Common myeloid progenitor, CD34-positive (primary cell): ENCODE data around the gene MBNL1.

Experiments used
- CTCF ChIA-PET: fragments of 350-600 bp; sonication (Branson Sonifier 250); formaldehyde crosslinking; loops from one replicate; lab custom pipeline; 2021; ENCODE audit warnings: antibody characterized with exemption; lab: Charles Lee
- POLR2A ChIA-PET: fragments of 350-600 bp; sonication (Branson Sonifier 250); formaldehyde crosslinking; loops from one replicate; lab custom pipeline; 2021; ENCODE audit warnings: antibody characterized with exemption; lab: Charles Lee
- DNase-seq, 3 donors: peaks; one replicate each; pipeline versions ENCODE4 v3.0.0 to v3.0.0-alpha.2; 2013
- H3K27ac ChIP-seq, 2 experiments: 1 replicate in 1 of 2; 2 replicates in 1 of 2; pipeline ENCODE4 v1.7.0; 2013; ENCODE audit warnings: inconsistent platforms in 2 of 2, low read length in 2 of 2, mild to moderate bottlenecking in 2 of 2, low read depth in 1 of 2, moderate library complexity in 1 of 2; ENCODE audit not compliant: severe bottlenecking in 2 of 2, insufficient read depth in 1 of 2, poor library complexity in 1 of 2
- H3K27me3 ChIP-seq, 5 experiments: replicated peaks in 2 of 5; 1 replicate in 3 of 5; 2 replicates in 2 of 5; pipeline versions ENCODE4 v1.6.1 to v1.7.0; 2013; ENCODE audit warnings: low read length in 4 of 5, mild to moderate bottlenecking in 2 of 5, moderate library complexity in 2 of 5, inconsistent platforms in 1 of 5; ENCODE audit not compliant: insufficient read depth in 5 of 5, control insufficient read depth in 4 of 5
- H3K36me3 ChIP-seq, 4 experiments: 1 replicate in 2 of 4; 2 replicates in 2 of 4; pipeline versions ENCODE4 v1.6.1 to v1.7.0; 2013; ENCODE audit warnings: low read length in 3 of 4, control low read depth in 1 of 4, mild to moderate bottlenecking in 1 of 4; ENCODE audit not compliant: control insufficient read depth in 4 of 4, insufficient read depth in 4 of 4
- H3K4me1 ChIP-seq, 4 experiments: 1 replicate in 3 of 4; 2 replicates in 1 of 4; pipeline versions ENCODE4 v1.6.1 to v1.7.1; 2013; ENCODE audit warnings: low read length in 3 of 4, mild to moderate bottlenecking in 3 of 4, control low read depth in 1 of 4, inconsistent platforms in 1 of 4, moderate library complexity in 1 of 4; ENCODE audit not compliant: control insufficient read depth in 4 of 4, insufficient read depth in 4 of 4; ENCODE audit errors: control extremely low read depth in 1 of 4
- H3K4me3 ChIP-seq, 7 experiments: 1 replicate in 4 of 7; 2 replicates in 3 of 7; pipeline versions ENCODE4 v1.5.1 to v1.7.0; 2013; ENCODE audit warnings: mild to moderate bottlenecking in 7 of 7, low read length in 6 of 7, moderate library complexity in 6 of 7, inconsistent platforms in 2 of 7, low read depth in 2 of 7, control low read depth in 1 of 7; ENCODE audit not compliant: insufficient read depth in 4 of 7, control insufficient read depth in 1 of 7; ENCODE audit errors: extremely low read depth in 1 of 7
- H3K9me3 ChIP-seq, 5 experiments: 1 replicate in 4 of 5; 2 replicates in 1 of 5; pipeline versions ENCODE4 v1.6.1 to v1.7.1; 2013; ENCODE audit warnings: low read length in 4 of 5, mild to moderate bottlenecking in 2 of 5, inconsistent platforms in 1 of 5, low read depth in 1 of 5, moderate library complexity in 1 of 5; ENCODE audit not compliant: control insufficient read depth in 4 of 5, insufficient read depth in 2 of 5; ENCODE audit errors: control extremely low read depth in 1 of 5
- WGBS: methylation state at CpG from one replicate; pipeline ENCODE4 v1.1.5; 2013; ENCODE audit not compliant: insufficient coverage; 5-methylcytosine and 5-hydroxymethylcytosine counted together

MBNL1 gene

DNA sequence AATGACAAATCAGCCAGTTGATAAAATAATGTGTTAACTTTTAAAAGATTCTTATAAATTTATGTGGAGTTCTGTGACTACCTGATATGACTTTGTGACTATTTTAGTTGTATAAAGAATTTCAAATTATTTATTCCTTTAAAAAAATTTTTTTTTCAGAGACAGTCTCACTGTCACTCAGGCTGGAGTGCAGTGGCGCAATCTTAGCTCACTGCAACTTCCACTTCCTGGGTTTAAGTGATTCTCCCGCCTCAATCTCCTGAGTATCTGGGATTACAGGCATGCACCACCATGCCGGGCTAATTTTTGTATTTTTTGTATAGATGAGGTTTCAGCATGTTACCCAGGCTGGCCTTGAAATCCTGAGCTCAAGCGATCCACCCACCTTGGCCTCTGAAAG lies 48.5 kb downstream of the MBNL1 start:
- Histone ChIP-seq H3K4me1 (peaks cover 18 to 66% (median 31%) of the 10 kb centered on the region in 4 experiments), H3K9me3 (no peaks in the 10 kb centered on the region), H3K27ac (peak overlapping the region in 1 of 2 experiments; percentile 0), H3K36me3 (peaks cover 0 to 39% (median 15%) of the 10 kb centered on the region in 4 experiments), H3K27me3 (no peaks in the 10 kb centered on the region), H3K4me3 (peak overlapping the region in 1 of 7 experiments; percentile 39)
- POLR2A ChIA-PET: no interaction called here
- DNase-seq: no peak
- CTCF ChIA-PET: interaction anchor here (0.8 to 2.2 kb wide), 2 partner anchors 11 to 14 kb away, joined by 4 to 7 read pairs; no protein-coding TSS in a partner anchor
- WGBS: 100% methylated on average over 1 of the region's 4 CpGs

DNA sequence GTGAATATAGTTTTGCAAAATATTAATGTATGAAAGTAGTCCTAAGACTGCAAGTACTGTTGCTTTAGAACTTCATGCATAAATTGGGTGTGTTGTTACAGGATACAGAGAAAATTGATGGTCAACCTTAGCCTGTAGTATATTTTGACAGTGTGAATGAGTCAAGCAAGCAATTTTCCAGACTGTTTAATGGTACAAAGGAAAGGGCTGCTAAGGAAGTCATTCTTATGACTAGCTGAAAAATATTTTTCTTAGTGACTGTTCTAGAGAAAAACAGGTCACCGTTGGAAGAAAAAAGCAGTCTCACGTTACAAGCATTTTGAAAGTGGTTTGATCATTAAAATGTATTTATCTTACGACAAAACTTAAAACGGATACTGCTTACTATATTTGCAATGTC lies 49.2 kb downstream of the MBNL1 start:
- peak overlapping the region in 1 of 2 experiments; percentile 11 for H3K27ac ChIP-seq
- peaks cover 25 to 74% (median 35%) of the 10 kb centered on the region in 4 experiments for H3K4me1 ChIP-seq

DNA sequence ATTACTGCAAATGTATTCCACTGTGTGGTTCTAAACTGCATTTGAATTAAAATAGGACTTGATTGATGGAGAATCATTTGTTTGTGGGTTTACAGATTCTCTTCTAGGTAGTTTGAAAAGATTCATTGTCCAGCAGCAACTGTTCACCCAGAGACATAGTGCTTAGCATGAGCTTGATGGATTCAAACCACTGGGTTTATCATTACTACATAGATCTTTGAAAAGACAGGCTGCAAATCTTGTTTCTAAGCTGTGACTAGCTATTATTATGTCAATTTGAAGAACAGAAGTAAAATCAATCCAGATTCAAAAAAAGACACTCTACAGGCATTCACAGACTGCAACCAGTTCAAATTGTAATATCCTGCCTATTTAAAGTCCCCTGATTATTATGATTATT lies 49.8 kb downstream of the MBNL1 start:
- Histone ChIP-seq H3K9me3 (no peaks in the 10 kb centered on the region), H3K36me3 (peaks cover 0 to 41% (median 13%) of the 10 kb centered on the region in 4 experiments), H3K27ac (peak overlapping the region in 1 of 2 experiments; percentile 11), H3K4me3 (peak overlapping the region in 1 of 7 experiments; percentile 49), H3K27me3 (no peaks in the 10 kb centered on the region), H3K4me1 (peaks cover 28 to 79% (median 38%) of the 10 kb centered on the region in 4 experiments)
- no peak for DNase-seq
- ChIA-PET CTCF (interaction anchor here (0.6 to 2.2 kb wide), 6 partner anchors 10 to 135 kb away, joined by 3 to 7 read pairs (median 4); no protein-coding TSS in a partner anchor), POLR2A (interaction anchor here (0.7 to 1.0 kb wide), 2 partner anchors 8 to 15 kb away, joined by 3 read pairs; no protein-coding TSS in a partner anchor)

More for the DNA sequence above, 49.2 kb downstream of the MBNL1 start:
- Histone ChIP-seq H3K27me3 (no peaks in the 10 kb centered on the region), H3K4me3 (peak overlapping the region in 2 of 7 experiments; percentile 49 to 55), H3K9me3 (no peaks in the 10 kb centered on the region), H3K36me3 (peaks cover 0 to 38% (median 15%) of the 10 kb centered on the region in 4 experiments)
- DNase-seq: peak in 2 of 3 donors; percentile 33 to 55
- no CpG with 5 or more reads among the region's 4 CpGs for WGBS
- ChIA-PET CTCF (interaction anchor here (1.1 to 2.2 kb wide), 5 partner anchors 10 to 134 kb away, joined by 3 to 7 read pairs (median 3); no protein-coding TSS in a partner anchor), POLR2A (interaction anchor here (0.7 to 1.0 kb wide), 2 partner anchors 7 to 15 kb away, joined by 3 read pairs; no protein-coding TSS in a partner anchor)

DNA sequence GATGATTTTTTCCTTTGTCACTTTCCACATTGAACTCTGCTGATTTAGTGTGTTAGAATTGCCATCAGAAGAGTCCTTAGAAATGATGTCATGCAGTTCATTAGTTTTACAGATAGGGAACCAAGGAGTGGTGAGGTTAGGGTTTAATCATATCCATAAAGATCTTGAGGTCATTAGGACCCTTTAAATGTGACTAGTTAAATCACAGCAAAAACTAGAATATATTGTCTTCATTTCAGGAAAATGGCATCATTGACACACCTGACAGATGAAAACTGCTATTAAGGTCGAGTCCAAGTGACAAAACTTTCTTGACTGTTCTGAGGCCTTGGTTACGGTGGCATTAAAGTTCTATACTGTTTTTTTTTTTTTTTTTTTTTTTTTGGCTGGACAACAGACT lies 50.5 kb downstream of the MBNL1 start:
- Histone ChIP-seq H3K9me3 (no peaks in the 10 kb centered on the region), H3K36me3 (peaks cover 0 to 49% (median 13%) of the 10 kb centered on the region in 4 experiments), H3K4me1 (peaks cover 30 to 85% (median 41%) of the 10 kb centered on the region in 4 experiments), H3K4me3 (no peak overlapping the region), H3K27ac (no peak overlapping the region), H3K27me3 (no peaks in the 10 kb centered on the region)
- CTCF ChIA-PET: interaction anchor here (0.6 to 1.8 kb wide), 3 partner anchors 8 to 135 kb away, joined by 3 to 6 read pairs (median 4); no protein-coding TSS in a partner anchor
- POLR2A ChIA-PET: interaction anchor here (1.0 kb wide), 1 partner anchor 9 kb away, joined by 3 read pairs; no protein-coding TSS in a partner anchor
- DNase-seq: peak in 1 of 3 donors; percentile 40
- 80% methylated on average over 1 of the region's 2 CpGs for WGBS

GRCh38 chr3:152319831-152320617 lies 51.3 kb downstream of the MBNL1 start:
- Histone ChIP-seq H3K27ac (peak overlapping the region; percentile 57 to 75), H3K27me3 (no peaks in the 10 kb centered on the region), H3K4me1 (peaks cover 30 to 90% (median 41%) of the 10 kb centered on the region in 4 experiments), H3K36me3 (peaks cover 0 to 45% (median 10%) of the 10 kb centered on the region in 4 experiments), H3K9me3 (no peaks in the 10 kb centered on the region), H3K4me3 (peak overlapping the region in 3 of 7 experiments; percentile 13 to 37 (median 20))
- peak; percentile 81 to 93 (median 91) for DNase-seq
- CTCF ChIA-PET: interaction anchor here (0.5 to 1.8 kb wide), 6 partner anchors 9 to 74 kb away, joined by 3 to 6 read pairs (median 3); no protein-coding TSS in a partner anchor
- POLR2A ChIA-PET: no interaction called here
- WGBS: 93% methylated on average over 2 of the region's 3 CpGs

- ChIA-PET POLR2A (interaction anchor here (0.6 kb wide), 1 partner anchor 22 kb away, joined by 5 read pairs; no protein-coding TSS in a partner anchor), CTCF (interaction anchor here (0.8 to 1.8 kb wide), 3 partner anchors 10 to 75 kb away, joined by 3 to 6 read pairs (median 4); no protein-coding TSS in a partner anchor)
- Histone ChIP-seq H3K27me3 (no peaks in the 10 kb centered on the region), H3K4me3 (no peak overlapping the region), H3K4me1 (peaks cover 28 to 80% (median 37%) of the 10 kb centered on the region in 4 experiments), H3K36me3 (peaks cover 0 to 37% (median 12%) of the 10 kb centered on the region in 4 experiments), H3K9me3 (no peaks in the 10 kb centered on the region), H3K27ac (peak overlapping the region; percentile 57 to 75)
- DNase-seq: no peak
- 60% methylated on average over 1 of the region's 2 CpGs for WGBS
These were observed 52.6 kb downstream of the MBNL1 start for GRCh38 chr3:152321200-152321954.
